Measurements from ENCODE around the gene SLC47A2. TPM values are rescaled to one million over a fixed set of nuclear protein-coding genes. Genes with fewer than 3 reads are reported as not detected.

SLC47A2 gene
- total RNA-seq, 1 donor from 2014 or later: not detected

- DNase-seq (no peak), ATAC-seq (ENCODE audit: poor library complexity) (no peak)
- intact Hi-C loops (cut with DNase I): no loop called here
Measured at GRCh38 chr17:19750020-19750572, 33.7 kb upstream of the SLC47A2 start.

DNA sequence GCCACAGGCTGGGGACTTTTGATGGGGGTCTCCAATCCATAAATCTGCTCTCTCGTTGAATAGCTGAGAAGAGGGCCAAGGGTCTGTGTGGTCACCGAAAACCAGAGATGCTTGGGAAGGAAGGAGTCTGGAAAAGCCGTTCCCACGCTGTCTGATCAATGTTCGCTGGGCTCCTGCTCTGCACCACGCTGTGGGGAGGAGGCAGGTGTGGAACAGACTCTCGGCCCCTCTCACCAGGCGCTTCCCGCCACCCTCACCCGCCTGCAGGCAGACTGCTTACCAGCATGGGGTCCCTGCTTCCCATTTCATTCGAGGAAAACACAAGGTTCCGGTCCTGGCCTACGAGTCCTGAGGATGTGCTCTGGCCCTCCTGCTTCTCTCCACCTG, 32.4 kb upstream of the SLC47A2 start:
- no peak for ATAC-seq (ENCODE audit: poor library complexity)
- DNase-seq: no peak
- intact Hi-C loops (cut with DNase I): loop anchor here (5.0 kb wide), 1 partner anchor 101 kb away; the partner anchor contains the start of gene ALDH3A2

DNA sequence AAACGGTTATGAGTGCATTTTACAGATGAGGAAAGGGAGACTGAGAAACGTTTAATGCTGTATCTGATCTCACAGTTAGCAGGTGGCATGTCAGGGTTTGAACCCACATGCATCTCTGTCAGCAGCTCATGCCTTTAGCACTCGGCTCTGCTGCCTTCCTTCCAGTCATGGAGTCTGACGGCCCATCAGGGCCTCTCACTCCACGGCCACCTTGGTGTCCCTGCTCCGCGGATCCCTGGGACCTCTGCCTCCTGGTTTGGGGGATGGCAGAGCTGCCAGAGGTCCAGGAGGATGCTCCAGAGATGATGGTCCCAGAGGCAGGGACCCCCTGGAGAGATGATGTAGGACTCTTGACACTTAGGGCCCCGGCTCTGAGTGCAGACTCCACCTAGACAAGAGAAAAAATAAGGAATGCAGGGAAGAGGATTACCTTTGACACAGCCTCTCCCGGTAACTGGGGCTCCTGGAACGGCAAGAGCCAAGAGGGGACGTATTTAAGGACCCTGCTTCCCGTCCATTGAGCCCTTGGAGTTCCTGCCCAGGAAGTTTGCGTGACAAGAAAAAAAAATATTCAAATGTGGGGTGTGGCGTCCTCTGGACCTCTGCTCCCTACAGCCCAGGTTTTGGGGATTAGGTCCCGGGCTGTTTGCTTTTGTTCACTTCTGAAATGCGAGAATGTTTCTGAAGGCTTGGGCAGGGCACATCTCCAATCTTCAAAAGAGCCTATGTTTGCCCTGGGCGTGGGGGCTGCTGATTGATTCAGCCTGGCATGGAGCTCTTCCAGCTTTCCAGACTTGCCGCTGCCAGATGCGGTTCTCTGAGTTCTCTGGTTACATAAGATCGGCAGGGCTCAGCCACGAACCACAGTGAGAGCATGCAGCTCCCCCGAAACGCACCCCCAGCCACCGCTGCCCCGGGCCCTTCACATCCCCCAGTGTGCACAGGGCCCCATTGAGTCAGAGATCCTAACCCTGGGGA, 31.7 kb upstream of the SLC47A2 start, which contains the start of gene ALDH3A1:
TSS of gene ALDH3A1 (minus strand) at position 470 of the 978 bp plus-strand sequence. CDS start 3,169 bp downstream, outside the sequence.
- ATAC-seq (ENCODE audit: poor library complexity): no peak
- DNase-seq: no peak
- intact Hi-C loops (cut with DNase I): loop anchor here (5.0 kb wide), 1 partner anchor 101 kb away; the partner anchor contains the start of gene ALDH3A2

- intact Hi-C loops (cut with DNase I): loop anchor here (5.0 kb wide), 1 partner anchor 100 kb away; the partner anchor contains the start of gene ALDH3A2
- DNase-seq (no peak), ATAC-seq (ENCODE audit: poor library complexity) (no peak)
Measured at GRCh38 chr17:19747159-19747719, 30.9 kb upstream of the SLC47A2 start.

- intact Hi-C loops (cut with DNase I): loop anchor here (5.0 kb wide), 1 partner anchor 99 kb away; the partner anchor contains the start of gene ALDH3A2
- ATAC-seq (ENCODE audit: poor library complexity) (no peak), DNase-seq (no peak)
Measured at GRCh38 chr17:19746517-19746916, 30.1 kb upstream of the SLC47A2 start.

GRCh38 chr17:19744922-19745757, 28.8 kb upstream of the SLC47A2 start:
- peak; percentile 96 for DNase-seq
- intact Hi-C loops (cut with DNase I): loop anchor here (5.0 kb wide), 1 partner anchor 98 kb away; the partner anchor contains the start of gene ALDH3A2
- peak; percentile 96 for ATAC-seq (ENCODE audit: poor library complexity)

GRCh38 chr17:19744492-19744891, 28.1 kb upstream of the SLC47A2 start:
- DNase-seq: peak; percentile 66
- intact Hi-C loops (cut with DNase I): no loop called here
- ATAC-seq (ENCODE audit: poor library complexity): peak; percentile 65

GRCh38 chr17:19743101-19744100, 27.0 kb upstream of the SLC47A2 start:
- ATAC-seq (ENCODE audit: poor library complexity) (no peak), DNase-seq (no peak)
- intact Hi-C loops (cut with DNase I): no loop called here

- intact Hi-C loops (cut with DNase I): no loop called here
- no peak for DNase-seq
Measured at GRCh38 chr17:19742495-19742894, 26.1 kb upstream of the SLC47A2 start.

GRCh38 chr17:19741832-19742457, 25.6 kb upstream of the SLC47A2 start:
- intact Hi-C loops (cut with DNase I): no loop called here
- DNase-seq: no peak
- no peak for ATAC-seq (ENCODE audit: poor library complexity)

More at GRCh38 chr17:19742495-19742894, 26.1 kb upstream of the SLC47A2 start:
- no peak for ATAC-seq (ENCODE audit: poor library complexity)

GRCh38 chr17:19740933-19741332, 24.5 kb upstream of the SLC47A2 start:
- intact Hi-C loops (cut with DNase I): no loop called here
- DNase-seq: no peak
- ATAC-seq (ENCODE audit: poor library complexity): no peak

DNA sequence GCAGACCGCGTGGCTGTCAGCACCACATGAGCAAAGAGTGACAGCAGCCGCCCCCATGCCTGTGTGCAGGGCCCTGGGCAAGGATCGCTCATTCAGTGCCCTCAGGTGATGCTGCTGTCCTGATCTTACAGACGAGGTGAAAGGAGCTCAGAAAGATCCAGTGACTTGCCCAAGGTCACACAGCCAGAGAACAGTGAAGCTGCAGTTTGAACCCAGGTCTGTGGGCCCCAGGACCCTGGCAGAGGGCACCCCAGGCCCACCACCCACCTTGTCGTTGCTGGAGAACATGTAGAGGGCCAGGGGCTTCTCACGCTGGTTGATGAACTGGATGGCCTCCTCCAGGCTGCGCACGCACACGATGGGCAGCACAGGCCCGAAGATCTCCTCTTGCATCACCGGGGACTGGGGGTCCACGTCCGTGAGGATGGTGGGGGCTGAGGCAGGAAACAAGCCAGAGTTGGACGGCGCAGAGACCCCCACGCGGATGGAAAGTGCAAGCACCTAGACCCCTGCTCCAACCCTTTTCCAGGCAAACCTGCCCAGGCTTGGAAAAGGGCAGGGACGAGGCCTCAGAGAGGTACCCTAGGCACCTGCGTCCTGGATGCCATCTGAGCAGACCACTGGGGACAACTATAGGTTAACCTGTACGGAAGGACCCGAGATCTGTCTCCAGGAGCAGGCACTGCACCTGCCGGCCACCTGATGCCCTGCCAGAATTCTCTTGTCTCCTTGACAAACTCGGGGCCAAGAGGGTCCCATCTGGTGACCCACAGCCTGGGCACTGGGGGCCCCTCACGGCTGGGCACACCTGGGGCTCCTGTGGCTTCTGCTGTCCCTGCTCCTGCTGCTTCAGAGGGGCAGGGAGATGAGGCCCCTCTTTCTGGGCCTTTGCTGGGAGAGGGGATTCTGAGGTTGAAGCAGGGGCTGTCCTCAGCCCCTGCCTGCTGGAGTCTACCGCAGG, 23.1 kb upstream of the SLC47A2 start:
- intact Hi-C loops (cut with DNase I): no loop called here
- DNase-seq: no peak
- ATAC-seq (ENCODE audit: poor library complexity): no peak

GRCh38 chr17:19738757-19739156, 22.4 kb upstream of the SLC47A2 start:
- DNase-seq: no peak

GRCh38 chr17:19738073-19738449, 21.7 kb upstream of the SLC47A2 start:
- DNase-seq (no peak), ATAC-seq (ENCODE audit: poor library complexity) (no peak)
- intact Hi-C loops (cut with DNase I): no loop called here

More at GRCh38 chr17:19738757-19739156, 22.4 kb upstream of the SLC47A2 start:
- ATAC-seq (ENCODE audit: poor library complexity): no peak
- intact Hi-C loops (cut with DNase I): no loop called here

DNA sequence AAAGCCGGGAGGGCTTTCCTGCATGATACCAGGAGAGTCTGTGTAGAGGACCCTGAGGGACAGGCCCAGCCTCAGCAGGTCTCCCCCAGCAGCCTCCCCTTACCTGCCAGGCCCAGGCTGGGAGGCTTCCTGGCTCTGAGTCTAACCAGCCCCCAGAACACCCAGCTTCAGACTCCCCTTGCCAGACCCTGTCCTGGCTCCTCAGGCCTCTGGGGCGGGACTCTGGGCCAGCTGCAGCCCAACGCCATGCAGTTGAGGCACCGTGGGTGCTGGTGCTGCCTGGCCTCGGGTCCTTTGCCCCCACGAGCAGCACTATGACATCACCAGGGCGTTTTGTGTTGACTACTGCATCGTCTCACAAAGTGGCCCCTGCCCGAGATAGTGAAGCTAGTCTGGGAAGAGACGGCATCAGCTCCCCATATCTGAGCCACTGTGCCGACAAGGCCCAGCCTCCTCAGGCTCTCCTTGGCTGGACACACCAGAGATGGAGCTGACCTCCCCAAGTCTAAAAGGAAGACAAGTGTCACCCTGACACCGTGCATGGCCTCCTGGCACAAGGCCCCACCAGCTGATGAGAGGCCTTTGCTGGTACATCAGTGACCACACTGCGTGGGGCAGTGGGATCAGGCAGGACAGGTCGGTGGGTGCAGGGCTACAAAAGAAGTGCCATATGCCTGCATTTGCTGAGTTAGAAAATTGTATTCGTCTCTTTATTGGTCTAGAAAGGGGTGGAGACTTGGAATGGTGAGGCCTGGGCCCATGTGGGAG, 21.1 kb upstream of the SLC47A2 start:
- intact Hi-C loops (cut with DNase I): no loop called here
- no peak for ATAC-seq (ENCODE audit: poor library complexity)
- DNase-seq: no peak
